ENCODE measurements around the gene PDP2. TPM values are rescaled to one million over a fixed set of nuclear protein-coding genes. Genes with fewer than 3 reads are reported as not detected.

Gene PDP2
- total and polyA plus RNA-seq, 10 of the 15 experiments (the other 5 are each of a cell fraction or from before 2014, with no cell fraction given), result 1.9 to 31.1 (median 6.2) TPM

GRCh38 chr16:66898207-66898606 lies 17.9 kb downstream of the PDP2 start (continued):
- TF ChIP-seq HSF1 (IDR thresholded peaks at IDR 0.05; ENCODE audit: low read depth, low read length), result no peak
- no peak for TF ChIP-seq DPF2 (IDR thresholded peaks at IDR 0.05)

GRCh38 chr16:66898933-66899309 lies 18.6 kb downstream of the PDP2 start:
- no peaks in the 10 kb centered on the region for H3K79me2 ChIP-seq (ENCODE audit: control insufficient read depth, insufficient read depth, low read length)
- no peaks in the 10 kb centered on the region for H3K4me1 ChIP-seq (ENCODE audit: control insufficient read depth, insufficient read depth, low read length)
- DNase-seq (ENCODE audit: low read depth, low spot score) (no peak), FAIRE-seq (no peak), ATAC-seq (no peak)
- no peak overlapping the region for H2AFZ ChIP-seq (ENCODE audit: control insufficient read depth, low read depth, low read length)
- H3K4me2 ChIP-seq (ENCODE audit: control insufficient read depth, insufficient read depth), result no peak overlapping the region
- H3K27ac ChIP-seq (ENCODE audit: control insufficient read depth, insufficient read depth), result no peak overlapping the region
- in situ Hi-C loops (cut with MboI), result no loop called here
- no peaks in the 10 kb centered on the region for H4K20me1 ChIP-seq (ENCODE audit: control insufficient read depth, insufficient read depth)
- H3K4me3 ChIP-seq, result no peak overlapping the region
- CTCF ChIA-PET, result interaction anchor here (1.1 to 9.7 kb wide), 3 partner anchors 10 to 27 kb away, joined by 3 to 77 read pairs (median 4); partner anchors contain the start of gene RRAD
- WGBS (ENCODE audit: insufficient coverage, insufficient replicate concordance, low lambda C conversion rate, missing lambda C conversion rate), result 38% methylated on average over 2 of the region's 2 CpGs
- no peak for TF ChIP-seq IRF4 (IDR thresholded peaks at IDR 0.05; ENCODE audit: low read depth, low read length)
- no peak for TF ChIP-seq RUNX3 (IDR thresholded peaks at IDR 0.05; ENCODE audit: low read length)
- no peak for TF ChIP-seq MEF2B (IDR thresholded peaks at IDR 0.05; ENCODE audit: partially characterized antibody, poor library complexity, severe bottlenecking)
- TF ChIP-seq ZNF207 (IDR thresholded peaks at IDR 0.05; ENCODE audit: borderline replicate concordance), result no peak
- no peak for TF ChIP-seq IKZF2 (IDR thresholded peaks at IDR 0.05)
- no peak for TF ChIP-seq HSF1 (IDR thresholded peaks at IDR 0.05; ENCODE audit: low read depth, low read length)
- no peak for TF ChIP-seq FOS (IDR thresholded peaks at IDR 0.05; ENCODE audit: borderline replicate concordance, extremely low read depth, insufficient read length)
- H3K27me3 ChIP-seq (replicated peaks in 1 of 2; ENCODE audit: control insufficient read depth in 2 of 2, insufficient read depth in 2 of 2, low read length in 1 of 2), result no peaks in the 10 kb centered on the region
- no peak overlapping the region for H3K9ac ChIP-seq (ENCODE audit: control insufficient read depth, insufficient read depth, low read length)
- intact Hi-C loops (cut with micrococcal nuclease; ENCODE audit: unreplicated experiment), result no loop called here
- BruUV-seq (replicated peaks), result no TSS peak
- SMC1A ChIA-PET (ENCODE audit: uncharacterized antibody, unreplicated experiment), result interaction anchor here (0.7 kb wide), 1 partner anchor 8 kb away, joined by 3 read pairs; no protein-coding TSS in a partner anchor
- H3K9me3 ChIP-seq (replicated peaks; ENCODE audit: control insufficient read depth, insufficient read depth, low read length), result no peaks in the 10 kb centered on the region
- RAD21 ChIA-PET (ENCODE audit: unreplicated experiment), result no interaction called here
- no peaks in the 10 kb centered on the region for H3K36me3 ChIP-seq (ENCODE audit: control insufficient read depth in 2 of 2, insufficient read depth in 2 of 2, low read length in 1 of 2)
- POLR2A ChIA-PET, result no interaction called here

Data from GM12878 (cell line).